ENCODE measurements around the gene HOXD8. TPM values are rescaled to one million over a fixed set of nuclear protein-coding genes. Genes with fewer than 3 reads are reported as not detected.
A peak's percentile ranks its signal among the peaks of the same experiment; 100 is the strongest.

HOXD8 gene
- total RNA-seq (2014; rRNA removed; shearing (Covaris generic); ENCODE audit: low replicate concordance), result 20.0 and 22.0 TPM in 2 replicates

DNA sequence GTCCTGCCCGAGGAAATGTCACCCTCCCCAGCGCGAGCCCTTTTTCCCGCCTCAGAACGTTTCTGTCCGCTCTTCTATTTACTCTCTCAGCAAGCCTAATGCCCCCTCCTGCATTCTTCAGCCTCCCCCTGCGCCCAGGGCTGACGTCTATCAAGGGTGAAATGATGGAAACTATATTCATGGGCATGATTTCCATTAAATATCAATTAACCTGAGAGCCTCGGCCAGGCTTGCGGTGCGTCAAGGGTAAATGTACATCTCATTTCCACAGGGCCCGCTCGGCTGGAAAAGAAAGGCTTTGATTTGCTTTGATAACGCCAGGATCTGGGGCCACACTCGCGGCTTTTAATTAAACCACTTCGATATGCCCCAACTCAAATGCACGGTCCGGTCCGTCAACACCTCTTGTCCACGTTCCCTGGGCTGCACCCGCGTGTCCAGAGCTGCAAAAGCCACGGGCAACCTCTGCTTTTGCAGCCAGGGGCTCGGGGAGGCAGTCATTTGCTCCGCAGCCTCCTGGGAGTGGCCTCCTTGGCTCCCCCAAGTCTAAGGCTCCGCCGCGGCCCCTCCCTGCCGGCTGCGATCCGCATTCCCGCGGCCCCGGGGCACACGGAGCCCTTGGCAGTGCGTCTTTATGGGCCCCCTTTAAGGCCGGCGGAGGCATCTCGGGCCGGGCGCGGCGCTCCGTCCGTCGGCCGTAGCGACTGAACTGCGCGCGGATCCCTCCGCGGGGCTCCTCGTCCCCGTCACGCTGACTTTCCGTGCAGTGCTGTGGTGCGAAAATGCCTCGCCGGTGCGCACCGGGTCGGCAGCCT lies at the start of gene HOXD8:
Gene HOXD8, plus strand, starts transcription at position 724 of the 815 bp plus-strand sequence. CDS start 662 bp downstream, outside the sequence.
- DNase-seq (ENCODE audit: low read depth), result peak; percentile 77
- in situ Hi-C loops (cut with HindIII; ENCODE audit: low pct_unique_long_range_greater_than_20kb, low sequenced_read_pairs), result no loop called here

DNA sequence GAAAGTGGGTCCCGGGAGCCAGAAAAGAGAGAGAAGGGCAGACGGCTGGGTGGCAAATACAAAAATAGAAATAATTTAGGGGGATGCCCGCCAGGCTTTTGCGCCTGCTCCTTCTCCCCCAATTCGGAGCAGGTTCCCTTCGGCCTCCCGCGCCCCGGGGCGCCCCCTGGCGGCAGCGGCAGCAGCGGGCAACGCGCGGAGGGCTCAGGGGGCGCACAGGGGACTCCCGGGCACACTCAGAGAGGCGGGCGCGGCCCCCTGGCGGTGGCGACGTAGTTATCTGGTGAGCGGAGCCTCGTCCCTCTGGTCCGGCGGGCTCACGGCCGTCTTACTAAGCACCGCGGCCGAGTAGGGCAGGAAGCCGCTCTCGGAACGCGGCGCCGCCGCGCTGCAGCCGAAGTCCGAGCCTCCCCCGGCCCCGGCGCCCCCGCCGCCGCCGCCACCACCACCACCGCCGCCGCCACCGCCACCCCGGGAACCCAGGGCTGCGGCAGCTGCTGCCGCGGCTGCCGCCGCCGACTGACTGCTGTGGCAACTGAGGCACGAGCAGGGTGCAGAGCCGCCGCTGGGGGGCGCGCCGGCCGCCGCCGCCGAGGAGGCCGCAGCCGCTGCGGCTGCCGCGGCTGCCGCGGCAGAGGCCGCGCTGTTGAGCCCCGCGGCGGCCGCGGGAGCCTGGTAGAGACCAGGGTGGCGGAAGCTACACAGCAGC lies 49.5 kb upstream of the HOXD8 start:
- no peak for DNase-seq (ENCODE audit: low read depth)
- in situ Hi-C loops (cut with HindIII; ENCODE audit: low pct_unique_long_range_greater_than_20kb, low sequenced_read_pairs), result no loop called here

DNA sequence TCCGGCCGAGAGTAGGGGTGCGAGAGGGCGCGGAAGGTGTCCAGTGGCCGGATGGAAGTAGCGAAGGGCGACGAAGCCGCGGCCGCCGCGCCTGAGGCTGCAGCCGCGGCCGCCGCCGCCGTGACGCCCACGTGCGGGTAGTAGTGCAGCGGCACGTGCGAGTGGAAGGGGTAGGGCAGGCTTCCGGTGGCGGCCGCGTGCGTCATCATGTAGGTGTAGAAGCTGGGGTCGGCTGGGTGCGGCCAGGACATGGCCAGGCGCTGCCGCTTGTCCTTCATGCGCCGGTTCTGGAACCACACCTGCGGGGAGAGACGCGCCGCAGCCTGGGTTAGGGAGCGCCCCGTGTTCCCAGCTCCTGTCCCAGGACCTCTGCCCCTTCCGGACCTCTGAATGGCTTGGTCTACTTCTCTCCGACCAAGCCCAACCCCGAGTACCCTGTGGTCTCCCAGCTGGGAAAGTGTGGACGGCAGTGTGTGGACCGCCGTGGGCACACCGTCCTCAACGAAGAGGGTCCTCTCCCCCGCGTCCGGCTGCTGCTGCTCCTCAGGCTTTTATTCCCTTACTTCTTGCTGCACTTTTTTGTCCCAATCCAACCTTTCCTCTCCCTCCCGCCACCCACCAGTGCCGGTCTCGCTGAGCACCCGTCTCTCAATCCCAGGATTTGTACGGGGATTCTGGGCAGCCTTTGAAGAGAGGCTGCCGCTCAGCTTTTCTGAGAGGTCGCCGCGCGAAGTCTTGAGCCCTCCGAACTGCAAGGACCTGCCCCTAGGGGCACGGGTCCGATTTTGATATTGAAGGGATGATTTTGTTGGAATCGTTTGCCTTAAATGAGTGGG lies 48.7 kb upstream of the HOXD8 start:
- no peak for DNase-seq (ENCODE audit: low read depth)
- in situ Hi-C loops (cut with HindIII; ENCODE audit: low pct_unique_long_range_greater_than_20kb, low sequenced_read_pairs), result no loop called here

DNA sequence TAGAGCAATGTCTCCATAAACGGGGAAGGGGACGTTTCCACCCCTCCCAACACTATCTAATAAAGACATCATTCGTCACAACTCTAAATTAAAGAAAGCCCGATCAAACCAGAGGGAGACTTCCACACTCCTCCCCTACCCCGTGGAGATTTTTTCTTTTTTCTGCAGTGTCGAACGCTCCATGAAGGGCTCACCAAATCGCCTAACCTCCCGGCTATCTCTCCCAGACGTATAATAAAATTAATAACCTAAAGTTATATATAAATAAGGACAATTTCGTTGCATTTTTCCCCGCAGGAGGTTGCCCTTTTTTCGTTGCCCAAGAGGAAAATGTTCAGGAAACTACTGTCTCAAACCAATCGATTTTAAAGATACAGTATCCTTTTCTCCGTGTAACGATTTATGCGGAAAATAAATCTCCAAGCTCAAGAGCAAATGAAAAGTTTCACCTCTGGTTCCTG lies 48.1 kb upstream of the HOXD8 start:
- no peak for DNase-seq (ENCODE audit: low read depth)
- in situ Hi-C loops (cut with HindIII; ENCODE audit: low pct_unique_long_range_greater_than_20kb, low sequenced_read_pairs), result no loop called here

DNA sequence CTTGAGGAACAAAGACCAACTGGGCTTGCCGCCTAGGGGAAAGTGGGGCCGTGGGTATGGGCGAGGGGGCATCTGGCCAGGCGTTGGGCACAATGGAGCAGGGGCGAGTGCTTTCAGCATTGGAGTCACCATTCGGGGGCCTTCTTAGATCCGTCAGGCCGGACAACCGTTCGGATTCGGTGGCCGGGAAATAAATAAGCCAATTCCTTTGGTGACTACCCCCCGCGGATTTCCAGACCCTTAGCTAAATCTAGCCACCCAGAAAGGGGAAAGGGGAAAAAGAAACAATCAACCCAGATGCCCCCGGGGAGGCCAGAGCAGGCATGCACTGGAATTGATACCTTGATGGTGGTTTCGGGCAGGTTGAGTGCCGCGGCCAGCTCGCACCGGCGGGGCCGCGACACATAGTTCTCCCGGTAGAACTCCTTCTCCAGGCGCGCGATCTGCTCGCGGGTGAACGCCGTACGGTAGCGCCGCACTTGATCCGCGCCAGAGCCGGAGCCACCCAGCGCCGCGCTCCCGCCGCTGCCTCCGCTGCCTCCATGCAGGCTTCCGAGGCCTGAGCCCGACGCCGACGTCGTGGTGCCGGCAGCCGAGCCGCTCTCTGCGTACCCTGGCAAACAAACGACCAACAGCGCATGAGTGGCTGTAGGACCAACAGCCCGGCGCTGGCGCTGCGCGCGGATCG lies 47.5 kb upstream of the HOXD8 start:
- in situ Hi-C loops (cut with HindIII; ENCODE audit: low pct_unique_long_range_greater_than_20kb, low sequenced_read_pairs), result no loop called here
- no peak for DNase-seq (ENCODE audit: low read depth)

DNA sequence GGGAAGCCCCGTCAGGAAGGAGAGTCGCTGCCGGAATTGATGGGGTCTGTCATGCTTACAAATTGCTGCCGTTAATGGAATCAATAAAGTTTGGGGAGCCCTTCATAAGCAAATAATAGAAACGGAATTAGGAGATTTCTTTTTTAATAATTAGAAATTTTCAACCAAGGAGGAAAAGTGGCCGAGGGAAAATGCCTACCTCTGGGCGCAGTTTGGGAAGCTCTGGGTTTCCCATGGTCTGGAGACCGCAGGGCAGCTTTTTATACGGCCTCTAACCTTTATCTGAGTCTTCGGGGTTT lies 47.0 kb upstream of the HOXD8 start:
- no peak for DNase-seq (ENCODE audit: low read depth)
- in situ Hi-C loops (cut with HindIII; ENCODE audit: low pct_unique_long_range_greater_than_20kb, low sequenced_read_pairs), result no loop called here

DNA sequence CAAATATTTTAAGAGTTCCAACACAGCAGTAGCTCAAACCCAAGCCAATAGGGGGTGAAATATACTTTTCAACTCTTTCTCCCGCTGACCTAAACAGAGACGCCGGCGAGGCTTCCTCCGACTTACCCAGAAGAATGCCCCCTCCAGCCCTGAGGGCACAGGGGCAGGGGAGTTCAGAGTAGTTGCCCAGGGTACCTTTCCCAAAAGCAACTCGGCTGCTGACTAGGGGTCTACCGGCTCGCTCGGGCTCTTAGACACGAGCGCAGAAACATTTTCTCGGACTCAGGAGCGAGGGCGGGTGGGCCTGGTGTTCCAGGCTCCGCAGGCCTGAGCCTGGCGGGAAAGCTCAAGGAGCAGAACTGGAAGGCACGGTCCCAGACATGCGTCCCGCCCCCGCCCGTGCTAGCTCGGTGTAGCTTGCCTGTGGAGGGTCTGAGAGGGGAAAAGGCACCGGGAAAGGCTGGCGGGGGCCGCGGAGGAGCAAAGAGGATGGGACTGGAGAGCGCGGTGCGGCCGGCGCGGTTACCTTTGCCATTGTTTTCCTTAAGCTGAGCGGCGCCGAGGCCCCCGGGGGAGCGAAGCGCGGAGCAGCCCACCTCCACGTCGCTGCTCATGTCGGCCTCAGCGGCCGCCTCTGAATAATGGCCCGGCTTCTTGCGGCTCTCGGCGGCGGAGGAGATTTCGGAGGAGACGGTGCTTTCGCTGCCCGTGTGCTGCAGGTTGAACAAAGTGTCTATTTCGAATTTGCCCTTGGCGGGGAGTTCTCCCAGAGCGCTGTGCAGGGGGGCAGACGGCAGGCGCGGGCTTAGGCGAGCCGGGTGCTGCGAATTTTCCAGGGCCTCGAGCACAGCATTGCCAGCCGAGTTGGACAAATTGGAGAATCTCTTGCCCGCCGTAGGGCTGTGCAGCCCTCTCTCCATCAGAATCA lies 46.4 kb upstream of the HOXD8 start:
- no peak for DNase-seq (ENCODE audit: low read depth)
- in situ Hi-C loops (cut with HindIII; ENCODE audit: low pct_unique_long_range_greater_than_20kb, low sequenced_read_pairs), result no loop called here

DNA sequence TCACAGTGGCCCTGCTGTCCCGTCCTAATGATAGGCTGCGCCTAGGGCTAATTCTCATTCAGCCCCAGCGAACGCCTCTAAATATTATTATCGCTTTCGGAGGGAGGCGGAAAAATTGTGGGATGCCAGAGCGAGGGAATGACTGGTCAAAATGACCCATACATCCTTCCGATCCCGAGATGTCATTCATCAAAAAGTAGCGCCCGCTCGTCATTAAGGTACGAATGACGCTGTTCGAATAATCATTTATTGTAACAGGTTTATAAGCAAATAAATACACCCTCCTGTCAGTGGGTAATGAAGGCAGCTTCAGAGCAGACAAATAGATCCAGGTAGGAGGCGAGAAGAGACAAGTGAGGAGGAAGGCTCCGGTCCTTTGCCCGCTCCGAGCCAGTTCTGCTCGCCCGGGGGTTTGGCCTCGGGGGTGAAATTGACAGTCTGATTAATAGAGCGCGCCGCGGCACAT lies 45.7 kb upstream of the HOXD8 start, which contains the start of gene EVX2:
Gene EVX2, minus strand, starts transcription at position 167 of the 466 bp plus-strand sequence. CDS start 186 bp downstream, outside the sequence.
- no peak for DNase-seq (ENCODE audit: low read depth)
- in situ Hi-C loops (cut with HindIII; ENCODE audit: low pct_unique_long_range_greater_than_20kb, low sequenced_read_pairs), result no loop called here

DNA sequence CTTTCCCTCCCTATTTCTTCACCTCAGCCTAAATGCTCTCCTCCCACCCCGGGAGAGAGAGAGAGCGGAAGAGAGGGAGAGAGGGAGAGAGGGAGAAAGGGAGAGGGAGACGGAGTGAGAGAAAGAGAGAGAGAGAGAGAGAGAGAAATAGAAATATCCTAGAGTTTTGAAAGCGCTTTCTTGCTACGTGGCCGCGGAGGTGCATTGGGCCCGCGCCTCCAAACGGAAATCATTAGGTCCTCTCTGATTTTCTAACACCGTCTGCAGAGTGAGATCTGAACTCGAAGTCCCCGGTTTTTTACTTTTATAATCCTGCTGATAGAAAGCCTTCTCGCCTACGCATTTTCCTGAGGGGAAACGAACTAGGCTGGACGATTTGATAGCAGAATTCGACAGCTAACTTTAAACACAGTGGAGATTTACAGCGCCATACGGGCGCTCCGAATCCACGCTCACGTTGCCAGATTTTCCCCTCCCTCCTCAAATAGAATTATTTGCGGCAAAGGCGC lies 44.8 kb upstream of the HOXD8 start:
- DNase-seq (ENCODE audit: low read depth), result no peak
- in situ Hi-C loops (cut with HindIII; ENCODE audit: low pct_unique_long_range_greater_than_20kb, low sequenced_read_pairs), result no loop called here

DNA sequence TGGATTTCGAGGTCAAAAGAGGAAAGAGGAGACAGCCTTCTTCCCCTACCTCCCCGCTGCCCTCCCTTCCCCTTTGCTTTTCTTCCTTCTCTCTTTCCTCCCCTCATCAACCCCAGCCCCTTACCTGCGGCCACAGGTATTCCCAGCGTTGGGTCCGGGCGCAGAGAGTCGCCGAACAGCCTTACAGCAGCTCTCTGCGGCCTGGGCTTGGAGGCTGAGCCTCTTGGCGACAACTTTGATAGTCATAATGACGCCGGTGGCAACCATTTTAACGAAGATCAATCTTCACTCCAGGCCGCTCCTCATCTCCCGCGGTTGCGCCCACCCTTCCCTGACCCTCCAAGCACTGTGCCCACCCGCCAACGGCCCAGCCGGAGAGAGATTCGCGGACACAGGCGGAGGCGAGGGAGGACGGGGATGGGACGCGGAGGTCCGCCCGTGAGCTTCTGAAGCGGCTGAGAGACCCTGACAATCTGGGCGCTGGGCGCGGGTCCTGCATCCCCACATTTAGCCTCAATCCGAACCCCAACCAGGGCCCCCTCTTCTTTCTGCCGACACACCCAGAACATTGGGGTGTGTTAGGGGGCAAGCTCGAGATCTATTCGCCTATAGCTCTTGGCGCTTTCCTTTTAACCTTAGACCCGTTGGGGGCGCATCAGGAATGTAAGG lies 44.3 kb upstream of the HOXD8 start:
- no peak for DNase-seq (ENCODE audit: low read depth)
- in situ Hi-C loops (cut with HindIII; ENCODE audit: low pct_unique_long_range_greater_than_20kb, low sequenced_read_pairs), result no loop called here

DNA sequence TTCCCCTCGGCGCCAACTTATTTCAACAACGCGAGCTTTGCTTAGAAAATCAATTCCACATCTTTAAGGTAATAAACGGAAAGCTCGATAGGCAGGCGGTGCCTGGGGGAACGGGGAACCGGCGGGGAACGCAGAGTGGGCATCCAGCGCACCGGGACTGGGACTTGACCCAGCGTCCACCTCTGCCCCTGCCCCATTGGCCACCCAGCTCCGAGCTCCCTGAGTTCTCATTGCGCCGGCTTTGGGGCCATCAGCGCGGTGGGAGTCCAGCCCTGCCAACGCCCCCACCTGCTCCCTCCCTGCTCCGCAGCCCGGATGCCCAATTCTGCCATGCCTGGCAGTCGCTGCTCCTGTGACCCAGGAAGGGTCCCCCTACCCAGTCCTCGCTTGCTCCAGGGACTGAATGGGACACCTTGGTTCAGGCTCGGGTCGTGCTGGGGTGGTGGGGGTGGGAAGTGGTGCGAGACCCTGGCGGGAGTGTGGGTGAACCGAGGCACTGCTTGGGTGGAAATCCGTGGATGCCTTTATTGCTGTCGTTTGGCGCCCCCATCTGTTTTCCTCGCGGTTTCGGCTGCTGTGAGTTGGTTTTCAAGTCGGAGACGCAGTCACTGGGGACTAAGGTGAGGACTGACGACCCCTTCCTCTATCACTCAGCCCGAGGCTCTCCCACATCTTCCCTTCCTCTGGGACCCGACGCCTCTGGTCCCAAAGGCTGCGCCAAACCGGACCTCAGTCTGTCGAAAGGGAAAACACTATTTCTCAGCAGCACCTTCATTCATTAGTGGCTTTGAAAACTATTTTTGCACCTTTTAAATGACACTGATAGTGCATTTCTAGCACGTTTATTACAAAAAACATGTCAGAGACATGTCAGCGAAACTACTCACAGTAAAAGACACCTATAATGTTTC lies 43.4 kb upstream of the HOXD8 start:
- DNase-seq (ENCODE audit: low read depth), result peak; percentile 35
- in situ Hi-C loops (cut with HindIII; ENCODE audit: low pct_unique_long_range_greater_than_20kb, low sequenced_read_pairs), result no loop called here

DNA sequence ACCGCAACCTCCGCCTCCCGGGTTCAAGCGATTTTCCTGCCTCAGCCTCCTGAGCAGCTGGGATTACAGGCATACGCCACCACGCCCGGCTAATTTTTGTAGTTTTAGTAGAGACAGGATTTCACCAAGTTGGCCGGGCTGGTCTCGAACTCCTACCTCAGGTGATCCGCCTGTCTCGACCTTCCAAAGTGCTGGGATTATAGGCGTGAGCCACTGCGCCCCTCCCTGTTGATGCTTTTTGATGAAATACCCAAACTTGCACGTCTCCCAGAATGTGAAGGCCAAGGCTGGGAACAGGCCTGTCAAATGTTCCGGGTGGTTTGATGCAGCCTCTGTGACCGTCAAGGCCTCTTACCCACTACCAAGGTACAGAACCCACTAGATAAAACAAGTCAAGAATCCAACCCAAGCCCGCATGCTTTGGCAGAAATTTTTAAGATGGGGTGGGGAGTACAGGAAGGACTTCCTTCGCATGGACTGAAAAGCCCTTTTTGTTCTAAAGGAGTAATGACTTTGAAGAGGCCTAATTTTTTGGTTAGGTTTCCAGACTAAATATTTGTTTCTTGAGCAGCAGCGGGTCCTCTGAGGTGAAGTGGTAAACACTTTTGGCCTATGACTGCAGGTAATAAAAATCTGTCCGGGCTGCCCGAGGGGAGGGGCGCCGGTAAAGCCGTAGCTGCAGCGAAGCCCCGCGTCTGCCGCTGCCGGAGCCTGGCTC lies 42.0 kb upstream of the HOXD8 start:
- in situ Hi-C loops (cut with HindIII; ENCODE audit: low pct_unique_long_range_greater_than_20kb, low sequenced_read_pairs), result no loop called here
- no peak for DNase-seq (ENCODE audit: low read depth)

DNA sequence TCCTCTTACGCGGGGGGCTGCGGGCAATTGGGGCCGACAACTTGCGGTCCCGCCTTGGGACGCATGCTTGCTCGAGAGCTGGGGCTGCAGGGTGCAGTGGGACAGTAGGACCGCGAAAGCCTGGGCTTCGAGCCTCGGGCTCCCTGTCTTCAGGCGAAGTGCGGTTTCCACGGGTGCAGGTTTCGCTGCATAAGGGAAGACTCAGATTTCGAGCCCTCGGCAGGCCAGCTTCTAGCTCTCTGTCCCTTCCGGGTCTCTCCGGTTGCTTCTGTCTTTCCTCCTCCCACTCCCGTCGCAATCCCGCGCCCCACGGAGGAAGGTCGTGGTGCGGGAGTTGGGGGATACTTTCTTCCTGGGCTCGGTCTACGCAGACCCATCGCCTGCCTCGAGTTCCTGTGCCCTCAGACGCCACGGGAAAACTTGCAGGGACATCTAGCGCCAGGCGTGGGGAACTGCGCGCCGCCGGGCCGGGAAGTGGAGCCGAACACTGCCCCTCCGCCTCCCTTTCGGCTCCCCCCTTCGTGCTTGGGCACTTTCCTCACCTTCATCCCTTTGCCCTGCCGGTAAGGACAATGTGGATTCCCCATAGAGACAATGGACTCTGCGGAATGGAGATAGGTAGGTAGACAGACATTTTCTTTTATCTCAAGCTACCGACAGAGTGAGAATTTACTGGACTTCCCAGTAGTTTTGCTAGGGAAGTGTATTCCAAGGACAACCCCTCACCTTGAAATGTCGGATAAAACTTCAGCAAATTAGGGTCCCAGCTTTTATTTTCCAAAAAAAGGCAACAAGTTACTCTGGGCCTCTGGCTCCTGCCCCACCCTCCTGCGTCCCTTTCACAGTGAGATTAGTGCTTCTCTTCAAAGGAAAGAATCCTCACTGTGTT lies 41.2 kb upstream of the HOXD8 start:
- peak; percentile 59 for DNase-seq (ENCODE audit: low read depth)
- in situ Hi-C loops (cut with HindIII; ENCODE audit: low pct_unique_long_range_greater_than_20kb, low sequenced_read_pairs), result no loop called here
